Lower lobe of right lung (tissue), 2 donors: ENCODE measurements around the gene EIF2B5. TPM values are rescaled to one million over a fixed set of nuclear protein-coding genes. Genes with fewer than 3 reads are reported as not detected.

Experiments used
- ATAC-seq, 2 donors: fragments of 200-7000 bp; cut with Tn5 transposase; one replicate each; pipeline ENCODE4 v1.9.1; 2020 to 2022; ENCODE audit warnings: mild to moderate bottlenecking in 2 of 2, moderate library complexity in 2 of 2
- DNase-seq: peaks from one replicate; pipeline ENCODE4 v3.0.0-alpha.2; 2020
- H3K27ac ChIP-seq: fragments of 200-600 bp; one replicate; pipeline ENCODE4 v1.8.0; 2022
- H3K27me3 ChIP-seq: fragments of 200-600 bp; one replicate; pipeline ENCODE4 v1.8.0; 2022; ENCODE audit warnings: low read depth
- H3K36me3 ChIP-seq: fragments of 200-600 bp; one replicate; pipeline ENCODE4 v1.8.0; 2022; ENCODE audit warnings: mild to moderate bottlenecking
- H3K4me1 ChIP-seq: fragments of 200-600 bp; one replicate; pipeline ENCODE4 v1.8.0; 2022
- H3K4me3 ChIP-seq: fragments of 200-600 bp; one replicate; pipeline ENCODE4 v1.8.0; 2022; ENCODE audit warnings: mild to moderate bottlenecking
- H3K9me3 ChIP-seq: fragments of 200-600 bp; one replicate; pipeline ENCODE4 v1.8.0; 2022
- intact Hi-C: fragments of 100-400 bp; cut with DNase I; formaldehyde crosslinking; loops from one replicate; pipeline ENCODE4 v1.11.0; 2022
- total RNA-seq: library from RNA; stranded (reverse); fragmentation: NEBNext Ultra II Directional; extraction: Animal tissue kit (Norgen Biotek cat#: 25700); gene quantifications from one replicate; pipeline ENCODE4 v1.2.1, GENCODE V29; 2021
- TF ChIP-seq, protein P1 (sequence below): fragments of 200-600 bp; IDR thresholded peaks from one replicate; pipeline ENCODE4 v1.8.0; 2022; ENCODE audit warnings: antibody characterized with exemption, mild to moderate bottlenecking
- donor health status: DM: no; HTN: yes; CAD: no; lungs with severe emphysema.

EIF2B5 gene
- total RNA-seq, 1 donor from 2014 or later: 41.9 TPM

DNA sequence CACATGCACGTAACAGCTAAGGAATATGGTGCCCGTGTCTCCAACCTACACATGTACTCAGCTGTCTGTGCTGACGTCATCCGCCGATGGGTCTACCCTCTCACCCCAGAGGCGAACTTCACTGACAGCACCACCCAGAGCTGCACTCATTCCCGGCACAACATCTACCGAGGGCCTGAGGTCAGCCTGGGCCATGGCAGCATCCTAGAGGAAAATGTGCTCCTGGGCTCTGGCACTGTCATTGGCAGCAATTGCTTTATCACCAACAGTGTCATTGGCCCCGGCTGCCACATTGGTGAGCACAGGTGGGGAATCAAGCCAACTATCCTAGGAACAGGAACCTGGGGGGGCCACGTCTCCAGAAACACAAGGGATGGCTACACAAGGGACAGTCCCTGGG lies 5.3 kb downstream of the EIF2B5 start:
- Histone ChIP-seq H3K4me3 (no peak overlapping the region), H3K27me3 (no peaks in the 10 kb centered on the region), H3K9me3 (no peaks in the 10 kb centered on the region), H3K4me1 (peaks cover 16% of the 10 kb centered on the region), H3K36me3 (peaks cover 83% of the 10 kb centered on the region), H3K27ac (no peak overlapping the region)
- ATAC-seq (no peak), DNase-seq (no peak)
- TF ChIP-seq, protein P1, sequence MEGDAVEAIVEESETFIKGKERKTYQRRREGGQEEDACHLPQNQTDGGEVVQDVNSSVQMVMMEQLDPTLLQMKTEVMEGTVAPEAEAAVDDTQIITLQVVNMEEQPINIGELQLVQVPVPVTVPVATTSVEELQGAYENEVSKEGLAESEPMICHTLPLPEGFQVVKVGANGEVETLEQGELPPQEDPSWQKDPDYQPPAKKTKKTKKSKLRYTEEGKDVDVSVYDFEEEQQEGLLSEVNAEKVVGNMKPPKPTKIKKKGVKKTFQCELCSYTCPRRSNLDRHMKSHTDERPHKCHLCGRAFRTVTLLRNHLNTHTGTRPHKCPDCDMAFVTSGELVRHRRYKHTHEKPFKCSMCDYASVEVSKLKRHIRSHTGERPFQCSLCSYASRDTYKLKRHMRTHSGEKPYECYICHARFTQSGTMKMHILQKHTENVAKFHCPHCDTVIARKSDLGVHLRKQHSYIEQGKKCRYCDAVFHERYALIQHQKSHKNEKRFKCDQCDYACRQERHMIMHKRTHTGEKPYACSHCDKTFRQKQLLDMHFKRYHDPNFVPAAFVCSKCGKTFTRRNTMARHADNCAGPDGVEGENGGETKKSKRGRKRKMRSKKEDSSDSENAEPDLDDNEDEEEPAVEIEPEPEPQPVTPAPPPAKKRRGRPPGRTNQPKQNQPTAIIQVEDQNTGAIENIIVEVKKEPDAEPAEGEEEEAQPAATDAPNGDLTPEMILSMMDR: no peak
- intact Hi-C loops: no loop called here

DNA sequence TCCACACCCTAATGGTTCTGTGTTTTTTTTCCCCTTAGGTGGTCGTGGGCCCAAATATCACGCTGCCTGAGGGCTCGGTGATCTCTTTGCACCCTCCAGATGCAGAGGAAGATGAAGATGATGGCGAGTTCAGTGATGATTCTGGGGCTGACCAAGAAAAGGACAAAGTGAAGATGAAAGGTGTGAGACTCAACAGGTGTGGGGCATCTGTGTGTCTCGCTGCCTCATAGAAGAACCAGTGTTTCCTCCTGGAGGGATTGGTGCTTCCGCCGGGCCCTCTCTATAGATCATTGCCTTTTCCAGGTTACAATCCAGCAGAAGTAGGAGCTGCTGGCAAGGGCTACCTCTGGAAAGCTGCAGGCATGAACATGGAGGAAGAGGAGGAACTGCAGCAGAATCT lies 7.0 kb downstream of the EIF2B5 start:
- no peaks in the 10 kb centered on the region for H3K9me3 ChIP-seq
- peaks cover 2% of the 10 kb centered on the region for H3K4me1 ChIP-seq
- intact Hi-C loops: no loop called here
- H3K36me3 ChIP-seq: peaks cover 95% of the 10 kb centered on the region
- H3K27ac ChIP-seq: no peak overlapping the region
- no peak for ATAC-seq
- TF ChIP-seq, protein P1: no peak
- H3K27me3 ChIP-seq: no peaks in the 10 kb centered on the region
- DNase-seq: no peak
- no peak overlapping the region for H3K4me3 ChIP-seq

DNA sequence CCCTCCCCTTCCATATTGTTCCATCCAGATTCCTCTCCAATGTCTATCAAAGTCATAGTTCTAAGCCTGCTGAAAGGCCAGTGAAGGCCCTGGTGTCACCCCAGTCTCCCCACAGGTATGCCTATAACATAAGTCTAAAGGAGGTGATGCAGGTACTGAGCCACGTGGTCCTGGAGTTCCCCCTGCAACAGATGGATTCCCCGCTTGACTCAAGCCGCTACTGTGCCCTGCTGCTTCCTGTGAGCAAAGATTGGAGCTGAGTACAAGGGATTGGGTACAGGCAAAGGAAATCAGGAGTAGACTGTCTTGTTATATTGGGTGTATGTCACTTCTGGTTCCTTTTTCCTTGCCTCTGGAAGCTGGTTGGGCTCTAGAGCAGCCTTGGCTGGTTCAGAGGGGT lies 8.2 kb downstream of the EIF2B5 start:
- no peak for ATAC-seq
- peaks cover 85% of the 10 kb centered on the region for H3K36me3 ChIP-seq
- H3K4me1 ChIP-seq: no peaks in the 10 kb centered on the region
- H3K9me3 ChIP-seq: no peaks in the 10 kb centered on the region
- TF ChIP-seq, protein P1: no peak
- intact Hi-C loops: no loop called here
- DNase-seq: no peak
- no peak overlapping the region for H3K27ac ChIP-seq
- H3K27me3 ChIP-seq: no peaks in the 10 kb centered on the region
- no peak overlapping the region for H3K4me3 ChIP-seq

DNA sequence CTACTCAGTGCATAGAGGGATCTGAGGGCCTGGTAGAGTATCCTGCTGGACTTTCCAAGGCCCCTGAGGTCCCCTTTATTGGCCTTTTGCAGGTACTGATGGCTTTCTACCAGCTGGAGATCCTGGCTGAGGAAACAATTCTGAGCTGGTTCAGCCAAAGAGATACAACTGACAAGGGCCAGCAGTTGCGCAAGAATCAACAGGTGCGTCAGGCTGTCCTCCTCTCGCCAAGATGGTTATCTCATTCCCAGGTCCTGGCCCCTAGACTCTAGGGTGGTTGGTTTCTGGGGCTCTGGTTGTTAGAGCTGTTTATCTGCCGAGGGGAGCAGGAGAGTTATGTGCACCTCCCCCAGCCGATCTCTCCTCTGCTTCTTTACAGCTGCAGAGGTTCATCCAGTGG lies 9.3 kb downstream of the EIF2B5 start:
- no peak for DNase-seq
- H3K27me3 ChIP-seq: no peaks in the 10 kb centered on the region
- H3K4me1 ChIP-seq: no peaks in the 10 kb centered on the region
- H3K27ac ChIP-seq: no peak overlapping the region
- H3K9me3 ChIP-seq: no peaks in the 10 kb centered on the region
- no peak overlapping the region for H3K4me3 ChIP-seq
- intact Hi-C loops: no loop called here
- no peak for ATAC-seq
- peaks cover 74% of the 10 kb centered on the region for H3K36me3 ChIP-seq
- TF ChIP-seq, protein P1: no peak

DNA sequence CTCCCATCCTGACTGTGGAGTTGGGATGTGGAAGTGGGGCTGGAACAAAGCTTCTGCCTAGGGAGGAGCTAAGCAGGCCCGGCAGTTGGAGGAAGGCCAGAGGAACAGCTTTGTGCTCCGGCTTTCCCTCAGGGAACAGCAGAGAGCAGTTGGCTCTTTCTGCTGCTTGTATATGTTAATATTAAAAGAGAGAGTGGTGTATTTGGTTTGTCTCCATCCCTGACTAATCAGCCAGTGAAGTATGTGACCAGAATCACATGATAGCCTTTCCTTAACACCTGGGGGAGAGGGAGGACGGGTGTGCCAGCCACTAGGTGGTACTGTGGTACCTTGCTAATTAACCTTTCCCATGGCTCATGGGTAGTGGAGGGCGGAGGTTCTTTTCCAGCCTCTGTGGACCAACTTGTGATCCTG lies 10.0 kb downstream of the EIF2B5 start:
- ATAC-seq (peak; percentile 80 to 84), DNase-seq (peak; percentile 51)
- Histone ChIP-seq H3K36me3 (peaks cover 68% of the 10 kb centered on the region), H3K27ac (no peak overlapping the region), H3K4me1 (no peaks in the 10 kb centered on the region), H3K27me3 (no peaks in the 10 kb centered on the region), H3K4me3 (no peak overlapping the region), H3K9me3 (no peaks in the 10 kb centered on the region)
- intact Hi-C loops: no loop called here
- TF ChIP-seq, protein P1: peak; percentile 45

DNA sequence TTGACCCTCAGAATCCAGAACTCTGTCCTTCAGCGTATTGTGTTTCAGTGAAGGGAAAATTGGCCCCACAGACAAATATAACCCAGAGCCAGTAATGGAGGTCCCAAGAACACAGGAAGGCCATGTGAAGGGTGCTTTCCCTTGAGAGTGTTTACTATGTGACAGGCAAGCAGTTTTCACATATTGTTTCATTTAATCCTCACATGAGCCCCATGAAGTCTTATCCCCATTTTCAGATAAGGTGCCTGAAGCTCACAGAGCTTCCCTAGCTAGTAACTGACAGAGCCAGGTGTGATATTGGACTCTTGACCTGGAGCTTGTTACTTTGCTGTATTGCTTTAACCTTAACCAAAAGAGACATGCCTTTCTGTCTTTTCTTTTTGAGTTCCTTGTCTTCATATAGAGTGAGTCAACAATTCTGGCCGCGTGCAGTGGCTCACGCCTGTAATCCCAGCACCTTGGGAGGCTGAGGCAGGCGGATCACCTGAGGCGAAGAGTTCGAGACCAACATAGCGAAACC lies 10.7 kb downstream of the EIF2B5 start:
- TF ChIP-seq, protein P1: no peak
- no peak for DNase-seq
- Histone ChIP-seq H3K36me3 (peaks cover 61% of the 10 kb centered on the region), H3K27ac (no peak overlapping the region), H3K27me3 (no peaks in the 10 kb centered on the region), H3K4me3 (no peak overlapping the region), H3K9me3 (no peaks in the 10 kb centered on the region), H3K4me1 (no peaks in the 10 kb centered on the region)
- intact Hi-C loops: no loop called here
- no peak for ATAC-seq
